GM19193 (cell line): Measurements from ENCODE around the gene DUSP5.

Source experiments
- POLR2A ChIP-seq: IDR thresholded peaks from 4 replicates; pipeline ENCODE4 v1.6.1; 2011; ENCODE audit not compliant: insufficient read depth, insufficient read length; ENCODE audit errors: extremely low read depth

The DUSP5 gene, protein sequence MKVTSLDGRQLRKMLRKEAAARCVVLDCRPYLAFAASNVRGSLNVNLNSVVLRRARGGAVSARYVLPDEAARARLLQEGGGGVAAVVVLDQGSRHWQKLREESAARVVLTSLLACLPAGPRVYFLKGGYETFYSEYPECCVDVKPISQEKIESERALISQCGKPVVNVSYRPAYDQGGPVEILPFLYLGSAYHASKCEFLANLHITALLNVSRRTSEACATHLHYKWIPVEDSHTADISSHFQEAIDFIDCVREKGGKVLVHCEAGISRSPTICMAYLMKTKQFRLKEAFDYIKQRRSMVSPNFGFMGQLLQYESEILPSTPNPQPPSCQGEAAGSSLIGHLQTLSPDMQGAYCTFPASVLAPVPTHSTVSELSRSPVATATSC

DNA sequence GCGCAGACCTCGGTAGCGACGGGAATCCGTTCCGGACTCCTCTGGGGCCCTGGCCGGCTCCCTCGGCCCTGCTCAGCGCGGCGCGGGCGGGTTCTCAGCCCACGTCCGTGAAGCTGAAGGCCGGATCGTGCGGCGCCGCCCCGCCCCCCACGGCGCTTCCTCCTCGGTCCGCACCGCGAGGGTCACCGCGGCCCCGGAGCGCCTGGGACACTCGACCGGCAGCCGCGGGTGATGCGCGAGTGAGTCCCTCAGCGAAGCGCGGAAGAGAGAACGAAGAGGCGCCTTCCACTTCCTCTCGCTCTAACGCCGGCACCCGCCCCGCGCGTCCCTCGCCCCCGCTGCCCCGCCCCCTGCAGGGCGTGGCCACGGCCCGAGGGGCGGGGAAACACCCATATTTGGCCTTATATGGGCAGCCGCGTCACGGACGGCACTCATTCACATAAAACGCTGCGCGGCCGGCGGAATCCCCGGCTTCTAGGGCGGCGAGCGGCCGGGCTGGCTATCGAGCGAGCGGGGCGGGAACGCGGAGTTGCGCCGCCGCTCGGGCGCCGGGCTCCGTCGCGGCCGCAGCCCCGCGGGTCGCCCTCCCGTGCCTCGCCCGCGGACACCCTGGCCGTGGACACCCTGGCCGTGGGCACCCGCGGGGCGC is at the start of gene DUSP5:
Gene DUSP5 (plus strand): TSS at position 470 of the 649 bp plus-strand sequence. CDS start 215 bp downstream, outside the sequence.
- peak; percentile 99 for TF ChIP-seq POLR2A

DNA sequence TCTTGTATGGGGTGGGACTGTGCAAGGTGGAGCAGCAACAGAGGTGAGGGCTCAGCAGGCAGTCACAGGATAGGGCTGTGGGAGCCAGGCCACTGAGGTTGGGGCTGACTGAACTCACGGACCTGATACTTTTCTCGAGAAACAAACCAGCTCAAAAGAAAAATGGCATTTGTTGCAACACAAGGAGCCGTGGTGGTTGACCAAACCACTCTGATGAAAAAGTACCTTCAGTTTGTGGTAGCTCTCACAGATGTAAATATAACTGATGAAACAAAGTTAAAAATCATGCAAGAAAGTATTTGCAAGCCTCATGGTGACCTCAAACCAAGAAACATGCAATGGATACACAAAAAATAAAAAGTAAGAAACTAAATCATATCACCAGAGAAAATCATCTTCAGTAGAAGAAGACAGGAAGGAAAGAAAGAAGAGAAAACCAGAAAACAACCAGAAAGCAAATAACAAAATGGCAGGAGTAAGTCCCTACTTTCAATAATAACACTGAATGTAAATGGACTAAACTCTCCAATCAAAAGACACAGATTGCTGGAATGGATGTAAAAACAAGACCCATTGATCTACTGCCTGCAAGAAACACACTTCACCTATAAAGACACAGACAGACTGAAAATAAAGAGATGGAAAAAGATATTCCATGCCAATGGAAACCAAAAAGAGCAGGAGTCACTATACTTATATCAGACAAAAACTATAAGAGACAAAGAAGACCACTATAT is 48.9 kb upstream of the DUSP5 start:
- TF ChIP-seq POLR2A = no peak

DNA sequence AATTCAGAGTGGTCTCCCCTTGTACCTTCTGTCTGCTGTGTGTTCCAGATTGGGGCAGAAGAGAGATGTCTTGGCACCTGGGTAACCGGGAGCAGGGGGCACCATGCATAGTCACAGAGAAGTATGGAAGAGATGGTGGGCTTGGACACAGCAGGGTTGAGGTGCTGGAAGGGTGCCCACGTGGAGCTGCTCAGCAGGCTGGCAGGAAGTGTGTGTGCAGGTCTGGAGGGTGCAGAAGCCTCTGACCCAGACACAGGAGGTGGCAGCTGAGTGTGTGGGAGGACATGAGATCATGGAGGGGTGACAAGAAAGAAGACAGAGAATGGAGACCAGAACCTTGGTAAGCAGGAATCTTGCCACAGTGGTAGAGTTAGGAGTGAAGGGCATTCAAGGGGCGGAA is 42.3 kb upstream of the DUSP5 start:
- TF ChIP-seq POLR2A = no peak

DNA sequence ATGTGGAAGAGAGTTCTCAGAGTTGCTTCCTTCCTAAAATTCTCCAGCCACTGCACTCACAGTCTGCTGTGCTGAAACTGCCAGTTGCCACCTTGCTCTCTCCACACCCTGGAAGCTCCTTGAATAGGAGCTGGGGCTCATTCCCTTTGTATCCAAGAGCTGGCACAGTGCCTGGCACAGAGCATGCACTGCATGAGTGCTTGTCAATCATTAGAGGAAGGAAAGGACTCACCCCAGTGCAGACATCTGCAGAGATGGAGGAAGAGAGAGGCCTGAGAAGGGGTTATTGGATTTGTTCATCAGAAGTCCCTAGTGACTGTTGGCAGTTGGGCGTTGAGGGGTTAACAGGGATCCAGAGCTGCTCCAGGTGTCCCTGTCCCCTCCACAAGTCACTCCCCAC is 41.7 kb upstream of the DUSP5 start:
- no peak for TF ChIP-seq POLR2A

DNA sequence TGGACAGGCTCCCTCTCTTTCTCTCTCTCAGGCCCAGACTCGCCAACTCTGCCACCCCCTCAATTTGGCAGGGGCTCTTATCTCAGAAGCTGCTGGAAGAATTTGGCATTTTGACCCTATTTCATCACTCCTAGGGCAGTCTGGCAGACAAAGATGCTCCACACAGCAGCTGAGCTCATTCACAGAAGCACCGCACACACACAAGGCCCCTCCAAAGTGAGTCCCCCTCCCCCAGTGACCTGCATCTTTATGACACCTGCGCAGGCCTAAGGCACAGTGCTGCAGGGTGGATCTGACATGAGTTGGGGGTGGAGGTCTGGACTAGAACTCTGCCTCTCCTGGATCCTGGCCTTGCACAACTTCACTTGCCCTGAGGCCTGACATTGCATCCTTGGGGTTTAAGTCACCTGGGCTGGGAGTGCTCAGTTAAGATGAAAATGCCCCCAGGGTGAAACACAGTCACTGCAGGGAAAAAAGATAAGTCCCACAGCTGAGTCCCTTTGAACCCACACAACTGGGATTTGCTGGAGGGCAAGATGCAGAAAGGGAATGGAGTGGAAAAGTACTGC is 41.1 kb upstream of the DUSP5 start:
- TF ChIP-seq POLR2A = no peak

DNA sequence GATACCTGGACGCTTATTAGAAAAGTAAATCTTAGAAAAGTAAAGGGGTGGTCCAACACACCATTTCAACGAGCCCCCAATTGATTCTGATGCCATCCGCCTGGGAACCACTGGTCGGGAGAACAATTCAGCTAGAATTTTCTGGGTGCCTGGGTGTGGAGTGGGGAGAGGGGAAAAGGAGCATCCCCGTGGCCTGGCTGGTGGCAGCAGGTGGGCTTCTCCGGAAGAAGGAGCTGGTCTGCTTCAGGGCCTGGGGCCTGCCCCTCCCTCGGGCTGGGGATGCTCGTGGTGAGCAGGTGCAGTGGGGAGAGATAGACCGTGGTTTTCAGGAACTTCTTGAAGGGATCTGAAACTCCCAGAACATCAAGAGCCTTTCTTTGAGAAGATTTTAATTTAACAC is 39.9 kb upstream of the DUSP5 start:
- TF ChIP-seq POLR2A = no peak

DNA sequence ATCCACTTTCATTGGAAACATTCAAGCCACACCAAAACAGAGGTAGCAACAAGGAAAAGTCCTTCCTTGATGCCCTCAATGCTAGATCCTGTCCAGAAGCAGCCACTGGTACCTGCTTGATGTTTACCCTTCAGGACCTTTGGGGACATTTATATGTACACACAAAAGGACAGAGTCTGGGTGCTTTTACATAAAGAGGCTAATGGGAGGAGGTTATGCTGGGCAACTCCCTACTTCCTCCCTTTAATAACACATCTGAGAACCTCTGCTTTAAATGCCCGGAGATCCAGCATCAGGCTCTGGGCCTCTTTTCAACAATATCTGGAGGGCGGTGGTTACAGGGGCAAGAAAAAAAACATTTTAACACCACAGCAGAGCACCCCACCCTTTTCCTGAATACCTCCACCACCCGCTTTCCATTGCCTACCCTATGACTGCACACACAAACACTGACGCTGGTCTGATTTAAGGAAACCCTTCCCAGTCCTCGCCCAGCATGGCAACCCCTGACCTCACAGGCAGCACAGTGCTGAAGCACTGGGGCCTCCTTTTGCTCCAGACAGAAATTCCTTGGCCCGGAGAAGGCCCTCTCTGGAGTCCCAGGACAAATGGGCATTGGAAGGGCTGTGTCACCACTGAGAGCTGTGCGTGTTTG is 39.3 kb upstream of the DUSP5 start:
- TF ChIP-seq POLR2A = no peak

DNA sequence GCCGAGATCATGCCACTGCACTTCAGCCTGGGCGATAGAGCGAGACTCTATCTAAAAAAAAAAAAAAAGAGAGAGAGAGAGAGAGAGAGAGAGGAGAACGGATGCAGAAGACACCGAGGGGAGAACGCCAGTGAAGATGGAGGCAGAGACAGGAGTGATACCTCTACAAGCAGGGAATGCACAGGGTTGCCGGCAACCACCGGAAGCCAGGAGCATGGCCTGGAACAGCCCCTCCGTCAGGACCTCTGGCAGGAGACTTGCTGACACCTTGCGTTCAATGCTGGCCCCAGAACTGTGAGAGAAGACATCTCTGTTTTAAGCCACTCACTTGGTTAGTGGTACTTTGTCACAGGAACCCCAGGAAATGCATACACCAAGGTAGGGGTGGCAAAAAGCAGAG is 38.1 kb upstream of the DUSP5 start:
- TF ChIP-seq POLR2A = no peak

DNA sequence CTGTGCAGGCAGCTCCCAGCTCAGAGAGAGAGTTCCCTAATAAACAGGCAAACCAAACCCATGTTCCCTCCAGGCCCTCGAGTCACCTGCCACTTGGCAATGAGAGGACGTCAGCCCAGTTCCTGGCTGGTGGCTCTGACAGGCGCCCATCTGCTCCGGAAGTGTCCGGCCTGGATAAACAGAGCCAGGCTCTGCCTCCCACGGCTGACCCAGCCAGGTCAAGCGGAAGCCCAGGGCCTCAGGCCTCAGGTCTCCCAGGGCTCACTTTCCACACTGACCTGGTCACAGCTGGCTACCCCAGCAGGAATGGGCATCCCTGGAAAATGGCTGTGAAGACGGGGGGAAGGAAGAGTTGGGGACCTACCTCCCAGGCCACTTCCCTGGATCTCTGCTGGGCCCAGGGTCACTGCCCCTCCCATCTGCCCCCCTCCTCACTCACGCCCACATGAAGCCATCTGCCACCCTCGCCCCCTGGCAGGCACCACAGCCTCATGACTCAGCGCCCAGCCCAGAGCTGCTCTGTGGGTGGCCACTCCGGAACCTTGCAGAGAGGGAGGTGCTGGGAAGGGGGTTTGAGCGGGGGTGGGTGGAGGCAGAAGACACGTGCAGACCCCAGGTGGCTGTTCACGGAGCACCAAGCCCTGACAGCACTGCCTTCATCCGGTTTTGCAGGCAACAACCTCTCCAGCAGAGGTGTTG is 37.4 kb upstream of the DUSP5 start:
- no peak for TF ChIP-seq POLR2A

DNA sequence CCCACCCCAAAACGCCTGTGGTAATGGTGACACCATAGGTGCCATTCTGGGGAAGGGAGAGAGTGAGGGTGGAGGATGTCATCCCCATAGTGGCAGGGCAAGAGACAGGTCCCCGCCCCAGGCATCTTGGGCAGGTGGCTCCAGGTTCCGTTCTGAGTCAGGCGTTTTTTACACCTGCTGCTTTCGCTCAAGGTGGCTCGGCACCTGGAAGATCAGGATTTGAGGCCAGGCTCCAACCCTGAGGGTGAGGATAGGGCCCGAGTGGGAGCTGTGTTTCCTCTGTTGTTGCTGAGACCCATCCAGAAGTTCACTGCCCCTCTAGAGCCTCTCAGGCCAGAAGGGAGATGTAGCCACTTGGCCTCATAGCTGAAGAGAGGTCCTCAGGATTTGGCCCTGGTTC is 36.6 kb upstream of the DUSP5 start:
- no peak for TF ChIP-seq POLR2A

DNA sequence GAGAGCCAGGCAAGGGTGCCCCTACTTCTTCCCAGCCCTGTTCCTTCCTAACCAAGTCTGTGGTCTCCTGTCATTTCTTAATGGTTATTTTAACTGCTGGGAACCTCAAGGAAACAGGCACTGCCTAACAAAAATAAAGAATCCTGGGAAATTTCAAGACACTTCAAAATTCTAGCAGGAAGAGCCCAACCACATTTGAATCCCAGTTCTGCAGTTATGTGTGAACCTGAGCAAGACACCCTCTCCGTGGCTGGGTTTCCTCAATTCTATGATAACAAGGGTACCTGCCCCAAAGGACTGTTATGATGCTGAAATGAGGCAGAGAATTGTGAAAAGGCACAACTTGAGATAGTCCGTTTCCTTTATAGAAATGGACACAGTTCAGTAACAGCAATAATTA is 36.2 kb upstream of the DUSP5 start:
- no peak for TF ChIP-seq POLR2A

DNA sequence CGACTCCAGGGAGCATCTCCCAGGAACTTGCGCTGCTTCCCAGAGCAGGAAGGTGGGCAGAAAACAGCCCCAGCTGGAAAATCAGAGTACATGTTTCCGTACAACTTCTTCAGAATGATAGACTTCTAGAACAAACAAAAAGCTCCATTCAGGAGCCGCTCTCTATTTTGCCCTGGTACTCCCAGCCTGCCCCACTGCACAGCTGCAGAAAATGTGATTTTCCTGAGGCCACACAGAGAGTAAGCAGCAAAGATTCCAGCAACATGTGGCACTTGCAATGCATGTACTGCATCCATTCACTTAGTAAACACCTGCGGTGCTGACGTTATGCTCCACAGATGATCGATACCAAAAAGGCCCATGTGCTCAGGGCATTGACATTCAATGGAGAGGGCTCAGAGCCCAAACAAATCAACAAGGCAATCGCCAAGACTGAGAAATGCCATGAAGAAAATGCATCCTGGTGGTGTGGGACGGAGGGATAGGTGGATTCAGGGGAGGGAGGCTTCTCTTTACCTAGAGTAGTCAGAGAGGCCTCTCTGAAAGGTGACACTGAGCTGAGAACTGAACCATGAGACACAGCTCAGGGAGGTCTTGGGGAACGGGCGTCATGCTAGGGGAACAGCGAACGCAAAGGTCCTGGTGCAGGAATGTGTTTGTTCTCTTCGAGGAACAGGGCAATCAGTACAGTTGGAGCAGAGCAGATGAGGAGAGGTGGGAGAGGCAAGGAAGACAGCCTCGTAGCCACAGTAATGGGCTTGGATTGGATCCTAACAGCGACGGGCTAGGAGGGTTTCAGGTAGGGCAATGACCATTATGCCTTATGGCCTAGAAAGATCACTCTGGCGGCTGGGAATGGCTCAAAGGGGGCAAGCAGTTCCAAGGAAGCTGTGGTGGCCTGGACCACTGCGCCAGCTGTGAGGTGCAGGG is 35.3 kb upstream of the DUSP5 start:
- no peak for TF ChIP-seq POLR2A

DNA sequence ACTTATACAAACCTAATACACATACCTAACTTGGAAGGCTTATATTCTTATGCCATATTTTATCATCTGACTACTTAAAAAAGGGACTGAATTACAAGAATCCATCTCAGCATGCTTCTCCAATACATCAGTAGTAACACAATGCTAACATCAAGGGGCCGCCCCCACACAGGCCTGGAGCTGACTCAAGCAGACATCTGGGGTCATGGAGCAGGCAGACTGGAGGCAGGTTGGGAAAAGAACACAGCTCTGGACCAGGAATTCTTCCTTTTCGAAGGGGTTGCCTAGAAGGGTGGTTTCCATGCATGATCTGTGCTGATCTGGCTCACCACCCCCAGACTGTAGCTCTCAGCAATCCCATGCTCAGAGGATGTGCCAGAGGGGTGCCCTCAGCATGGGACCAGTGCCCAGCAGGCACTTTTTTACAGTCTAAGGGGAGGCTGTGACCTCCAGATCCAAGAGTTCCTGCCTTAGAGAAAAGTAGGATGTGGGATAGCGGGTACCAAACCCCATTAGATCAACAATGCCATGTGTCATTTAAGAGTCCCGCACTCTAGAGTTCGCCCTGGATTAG is 26.1 kb upstream of the DUSP5 start:
- TF ChIP-seq POLR2A = no peak
